SJCRH30 (cell line): ENCODE measurements around the gene ZNF189. TPM values are rescaled to one million over a fixed set of nuclear protein-coding genes. Genes with fewer than 3 reads are reported as not detected.

Experiments used
- total RNA-seq: library from RNA; depleted of rRNA; stranded (reverse); fragments of >200 nt; shearing (Covaris generic); gene quantifications from 2 replicates; pipeline ENCODE4 v1.2.3, GENCODE V29; 2014; rRNA removed

Gene ZNF189
- total RNA-seq, 1 experiment from 2014 or later, result 30.2 TPM

Other genes with a start within 250 kb of the ZNF189 start
- gene BAAT, start 13.8 kb upstream of the ZNF189 start, total RNA-seq, result 0.10 TPM in 2 replicates
- gene MRPL50, start 233 bp upstream of the ZNF189 start, total RNA-seq, result 37.7 and 39.5 TPM in 2 replicates
- not detected in 2 replicates for gene ALDOB, start 36.9 kb downstream of the ZNF189 start, total RNA-seq
- gene RNF20, start 135.0 kb downstream of the ZNF189 start, total RNA-seq, result 48.1 and 51.3 TPM in 2 replicates
- gene PPP3R2, start 196.1 kb downstream of the ZNF189 start, total RNA-seq, result not detected in 2 replicates